ENCODE measurements around the gene AMDHD2. TPM values are rescaled to one million over a fixed set of nuclear protein-coding genes. Genes with fewer than 3 reads are reported as not detected.
A peak's percentile ranks its signal among the peaks of the same experiment; 100 is the strongest.

The AMDHD2 gene
- total RNA-seq, 1 donor from 2014 or later, result 53.4 TPM

GRCh38 chr16:2483939-2484897 is 36.0 kb upstream of the AMDHD2 start:
- intact Hi-C loops (cut with DNase I), result no loop called here
- no peak for TF ChIP-seq CTCF (IDR thresholded peaks at IDR 0.05)
- Histone ChIP-seq H3K9me3 (no peaks in the 10 kb centered on the region), H3K36me3 (no peaks in the 10 kb centered on the region), H3K4me1 (peaks cover 71% of the 10 kb centered on the region), H3K27ac (no peak overlapping the region), H3K4me3 (no peak overlapping the region), H3K27me3 (ENCODE audit: low read depth) (no peaks in the 10 kb centered on the region)
- DNase-seq (no peak), ATAC-seq (no peak)

GRCh38 chr16:2484898-2485508 is 35.2 kb upstream of the AMDHD2 start:
- TF ChIP-seq CTCF (IDR thresholded peaks at IDR 0.05), result no peak
- H3K4me3 ChIP-seq, result no peak overlapping the region
- no peaks in the 10 kb centered on the region for H3K27me3 ChIP-seq (ENCODE audit: low read depth)
- no peak for DNase-seq
- intact Hi-C loops (cut with DNase I), result no loop called here
- H3K4me1 ChIP-seq, result peaks cover 71% of the 10 kb centered on the region
- no peak for ATAC-seq
- no peaks in the 10 kb centered on the region for H3K36me3 ChIP-seq
- H3K9me3 ChIP-seq, result no peaks in the 10 kb centered on the region
- H3K27ac ChIP-seq, result peak overlapping the region; percentile 47

- Histone ChIP-seq H3K27me3 (ENCODE audit: low read depth) (no peaks in the 10 kb centered on the region), H3K9me3 (no peaks in the 10 kb centered on the region), H3K27ac (peak overlapping the region; percentile 47), H3K4me1 (peaks cover 67% of the 10 kb centered on the region), H3K4me3 (no peak overlapping the region), H3K36me3 (no peaks in the 10 kb centered on the region)
- intact Hi-C loops (cut with DNase I), result no loop called here
- DNase-seq, result peak; percentile 47
- no peak for ATAC-seq
- no peak for TF ChIP-seq CTCF (IDR thresholded peaks at IDR 0.05)
These were observed 34.2 kb upstream of the AMDHD2 start for GRCh38 chr16:2485811-2486507.

GRCh38 chr16:2486645-2487516 is 33.3 kb upstream of the AMDHD2 start:
- intact Hi-C loops (cut with DNase I), result no loop called here
- Histone ChIP-seq H3K9me3 (no peaks in the 10 kb centered on the region), H3K27ac (peak overlapping the region; percentile 47), H3K4me3 (no peak overlapping the region), H3K27me3 (ENCODE audit: low read depth) (no peaks in the 10 kb centered on the region), H3K36me3 (no peaks in the 10 kb centered on the region), H3K4me1 (peaks cover 60% of the 10 kb centered on the region)
- ATAC-seq (peak; percentile 81 to 84), DNase-seq (peak; percentile 85)
- peak; percentile 27 for TF ChIP-seq CTCF (IDR thresholded peaks at IDR 0.05)

GRCh38 chr16:2487517-2487842 is 32.7 kb upstream of the AMDHD2 start:
- no peak for TF ChIP-seq CTCF (IDR thresholded peaks at IDR 0.05)
- intact Hi-C loops (cut with DNase I), result no loop called here
- peaks cover 54% of the 10 kb centered on the region for H3K4me1 ChIP-seq
- ATAC-seq (no peak), DNase-seq (no peak)
- no peaks in the 10 kb centered on the region for H3K27me3 ChIP-seq (ENCODE audit: low read depth)
- H3K4me3 ChIP-seq, result no peak overlapping the region
- no peak overlapping the region for H3K27ac ChIP-seq
- no peaks in the 10 kb centered on the region for H3K36me3 ChIP-seq
- no peaks in the 10 kb centered on the region for H3K9me3 ChIP-seq
